GM21515 (cell line): ENCODE measurements around the gene ZAP70.

Experiments used
- ATAC-seq: cut with Tn5 transposase; IDR thresholded peaks from one replicate; pipeline ENCODE4 v1.9.1; 2021; ENCODE audit not compliant: unreplicated experiment

Gene ZAP70

DNA sequence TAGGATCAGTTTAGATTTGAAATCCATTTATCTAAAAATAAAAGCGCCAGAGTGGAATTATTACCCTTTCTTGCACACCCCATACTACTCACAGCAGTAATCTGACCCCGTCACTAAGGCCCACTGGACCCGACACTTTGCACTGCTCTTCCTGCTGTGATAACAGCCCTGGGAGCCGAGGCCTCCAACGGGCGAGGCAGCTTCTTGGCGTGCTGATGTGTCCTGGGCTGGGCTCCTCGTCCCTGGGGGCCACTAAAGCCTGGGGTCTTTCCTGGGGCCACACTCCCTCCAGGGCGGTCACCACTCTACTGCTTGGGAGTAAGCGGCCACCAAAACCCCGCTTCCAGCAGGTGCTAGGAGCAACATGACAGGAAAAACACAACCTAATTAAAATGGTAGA, 61.7 kb downstream of the ZAP70 start:
- no peak for ATAC-seq

DNA sequence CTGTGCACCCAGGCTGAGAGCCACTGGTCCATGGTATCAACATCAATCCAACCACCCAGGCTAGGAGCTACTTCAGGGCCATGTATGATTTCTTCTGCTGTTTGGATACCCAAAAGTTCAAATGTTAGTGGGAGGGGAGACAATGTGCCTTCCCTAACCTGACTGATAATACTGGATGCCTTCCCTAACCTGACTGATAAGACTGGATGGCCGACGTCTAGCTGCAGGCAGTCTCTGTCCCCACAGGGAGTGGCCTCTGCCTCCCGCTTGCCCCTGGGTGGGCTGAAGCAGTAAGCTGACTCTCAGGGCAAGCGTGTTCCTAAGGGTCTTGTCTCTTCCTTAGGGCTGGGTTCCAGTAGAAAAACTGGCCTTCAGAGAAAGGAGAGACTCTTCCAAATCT, 65.8 kb downstream of the ZAP70 start:
- ATAC-seq = no peak

DNA sequence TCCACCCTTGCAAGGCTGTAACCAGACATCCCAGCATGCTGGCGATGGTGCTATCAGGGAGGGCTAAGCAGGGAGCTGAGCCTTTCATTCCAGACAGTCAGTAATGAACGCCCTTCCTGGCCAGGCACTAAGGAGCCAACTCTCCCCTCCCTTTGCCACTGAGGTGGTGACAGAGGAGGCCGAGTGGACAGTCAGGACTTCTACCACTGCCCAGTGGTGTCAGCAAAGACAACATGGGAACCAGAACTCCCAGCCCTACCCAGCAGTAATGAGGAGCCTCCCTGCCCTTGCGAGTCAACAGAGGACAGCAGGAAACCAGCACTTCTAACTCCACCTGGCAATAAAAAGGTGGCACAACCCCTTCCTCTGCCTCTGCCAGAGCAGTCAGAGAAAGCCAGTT, 68.6 kb downstream of the ZAP70 start:
- ATAC-seq = no peak

DNA sequence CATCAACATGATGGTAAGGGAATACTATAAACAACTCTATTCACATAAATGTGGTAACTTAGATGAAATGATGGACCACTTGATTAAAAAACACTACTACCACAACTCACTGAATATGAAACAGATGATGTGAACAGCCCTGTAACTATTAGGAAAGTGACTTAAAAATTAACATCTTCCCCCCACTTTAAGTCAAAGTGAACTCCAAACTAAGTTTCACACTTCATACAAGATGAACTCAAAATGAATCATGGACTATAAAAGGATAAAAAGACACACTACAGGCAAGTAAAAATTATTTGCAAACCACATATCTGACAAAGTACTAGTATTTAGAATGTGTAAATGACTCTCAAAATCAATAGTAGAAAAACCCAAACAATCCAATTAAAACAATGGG, 71.6 kb downstream of the ZAP70 start:
- ATAC-seq = no peak

DNA sequence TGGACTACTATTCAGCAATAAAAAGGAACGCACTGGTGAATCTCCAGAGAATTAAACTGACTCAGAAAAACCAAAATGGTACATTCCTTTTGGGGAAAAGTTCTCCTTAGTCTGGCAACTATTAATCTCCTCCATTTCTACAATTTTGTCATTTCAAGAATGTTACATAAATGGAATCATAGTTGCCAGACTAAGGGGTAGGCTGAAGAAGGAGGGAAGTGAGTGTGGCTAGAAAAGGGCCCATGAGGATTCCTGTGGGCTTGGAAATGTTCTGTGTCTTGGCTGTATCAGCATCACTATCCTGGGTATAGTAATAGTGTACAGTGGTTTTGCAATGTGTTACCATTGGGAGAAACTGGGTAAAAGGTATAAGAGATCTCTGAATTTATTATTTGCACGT, 72.4 kb downstream of the ZAP70 start:
- no peak for ATAC-seq

DNA sequence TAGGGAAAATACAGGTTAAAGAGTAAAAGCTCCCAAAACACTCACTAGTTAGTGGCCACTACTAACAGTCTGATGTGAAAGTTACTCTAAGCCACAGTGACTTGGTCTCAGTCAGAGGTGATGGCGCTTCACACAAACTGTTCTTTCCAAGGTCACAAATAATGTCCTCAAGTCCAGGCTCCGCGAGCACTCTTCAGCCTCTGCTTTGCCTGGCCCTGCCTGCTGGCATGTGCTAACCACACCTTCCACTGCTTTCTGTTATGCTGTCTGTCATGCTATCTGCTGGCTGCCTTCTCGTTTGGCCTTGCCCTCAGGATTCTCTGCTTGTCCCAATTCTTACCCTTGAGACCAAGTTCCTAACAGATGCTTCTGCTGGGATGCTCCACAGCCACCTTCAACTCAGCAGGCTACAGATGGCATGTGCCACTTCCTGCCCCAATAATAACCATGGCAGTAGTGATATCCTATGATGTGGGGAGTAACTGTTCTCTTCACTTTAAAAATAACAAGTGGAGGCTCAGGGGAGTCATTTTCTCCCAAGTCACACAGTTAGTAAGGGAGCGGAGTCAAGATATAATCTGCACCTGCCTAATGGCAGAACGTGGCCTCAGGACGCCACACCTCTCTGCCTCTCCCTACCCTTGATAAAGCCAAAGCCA, 75.7 kb downstream of the ZAP70 start:
- no peak for ATAC-seq
